ENCODE results near the gene DUSP5.

Gene DUSP5

DNA sequence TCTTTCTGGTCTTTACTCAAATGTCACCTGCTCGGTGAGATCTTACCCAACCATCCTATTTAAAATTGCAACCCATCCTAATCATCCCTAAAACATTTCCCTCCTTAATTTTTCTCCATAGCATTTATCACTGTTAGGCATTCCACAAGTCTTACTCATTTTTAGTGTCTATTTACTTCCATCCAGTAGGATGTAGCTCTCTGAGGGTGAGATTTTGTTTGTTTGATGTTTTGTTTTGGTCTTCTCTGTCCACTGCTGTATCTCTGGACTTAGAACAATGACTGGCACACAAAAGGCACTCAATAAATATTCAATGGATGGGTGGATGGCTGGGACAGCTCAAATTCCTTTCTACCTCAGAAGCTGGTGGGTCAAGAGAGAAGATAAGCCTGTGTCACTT, 15.8 kb upstream of the DUSP5 start:
- no peaks in the 10 kb centered on the region for H3K79me2 ChIP-seq (ENCODE audit: control insufficient read depth, insufficient read depth, low read length, unreplicated experiment)

DNA sequence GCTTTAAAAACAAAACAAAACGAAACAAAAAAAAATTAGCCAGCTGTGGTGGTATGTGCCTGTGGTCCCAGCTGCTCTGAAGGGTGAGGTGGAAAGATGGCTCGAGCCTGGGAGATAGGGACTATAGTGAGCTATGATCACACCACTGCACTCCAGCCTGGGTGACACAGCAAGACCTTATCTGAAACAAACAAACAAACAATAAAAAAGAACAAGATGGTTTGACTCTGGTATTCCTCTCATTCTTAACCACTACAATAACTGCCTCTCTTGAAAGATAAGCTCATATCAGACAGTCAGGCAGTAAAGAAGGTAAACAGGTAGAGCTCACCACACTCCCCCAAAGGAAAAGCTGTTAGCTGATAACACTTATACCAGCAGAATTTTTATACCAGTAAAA, 14.1 kb upstream of the DUSP5 start:
- Histone ChIP-seq H3K4me1 (ENCODE audit: control insufficient read depth, insufficient read depth, low read length, unreplicated experiment) (peaks cover 29% of the 10 kb centered on the region), H3K4me3 (ENCODE audit: low read depth, low read length) (no peak overlapping the region), H3K79me2 (ENCODE audit: control insufficient read depth, insufficient read depth, low read length, unreplicated experiment) (no peaks in the 10 kb centered on the region), H3K36me3 (ENCODE audit: insufficient read depth, low read length) (no peaks in the 10 kb centered on the region), H3K27me3 (ENCODE audit: insufficient read depth, low read length) (no peaks in the 10 kb centered on the region), H3K27ac (ENCODE audit: low read depth, low read length) (no peak overlapping the region), H2AFZ (ENCODE audit: low read length, unreplicated experiment) (no peak overlapping the region)

More for the DNA sequence above, 15.8 kb upstream of the DUSP5 start:
- no peak overlapping the region for H3K27ac ChIP-seq (ENCODE audit: low read depth, low read length)
- no peaks in the 10 kb centered on the region for H3K27me3 ChIP-seq (ENCODE audit: insufficient read depth, low read length)
- no peaks in the 10 kb centered on the region for H3K36me3 ChIP-seq (ENCODE audit: insufficient read depth, low read length)
- no peak overlapping the region for H3K4me3 ChIP-seq (ENCODE audit: low read depth, low read length)
- H3K4me1 ChIP-seq (ENCODE audit: control insufficient read depth, insufficient read depth, low read length, unreplicated experiment), result peaks cover 12% of the 10 kb centered on the region
- no peak overlapping the region for H2AFZ ChIP-seq (ENCODE audit: low read length, unreplicated experiment)

DNA sequence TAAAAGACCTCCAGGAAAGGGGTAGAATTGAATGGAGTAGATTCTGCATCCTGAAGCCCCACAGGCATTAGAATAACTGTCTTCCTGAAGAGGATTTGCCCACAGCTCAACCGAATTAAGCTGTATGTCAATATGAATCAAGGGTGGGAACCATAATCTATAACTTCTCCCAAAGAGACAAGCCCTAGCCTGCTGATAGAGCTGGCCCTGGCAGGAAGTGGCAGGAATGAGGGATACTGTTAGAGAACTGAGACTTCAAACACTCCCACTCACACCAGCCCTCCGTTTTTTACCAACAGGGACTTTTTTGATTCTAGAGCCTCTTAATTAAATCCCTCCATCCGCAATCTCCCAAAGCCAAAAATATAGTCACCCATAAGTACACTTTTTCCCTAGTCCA, 12.2 kb upstream of the DUSP5 start:
- H3K79me2 ChIP-seq (ENCODE audit: control insufficient read depth, insufficient read depth, low read length, unreplicated experiment), result no peaks in the 10 kb centered on the region
- H3K4me1 ChIP-seq (ENCODE audit: control insufficient read depth, insufficient read depth, low read length, unreplicated experiment), result peaks cover 32% of the 10 kb centered on the region
- H3K27ac ChIP-seq (ENCODE audit: low read depth, low read length), result no peak overlapping the region
- H3K4me3 ChIP-seq (ENCODE audit: low read depth, low read length), result no peak overlapping the region
- no peak overlapping the region for H2AFZ ChIP-seq (ENCODE audit: low read length, unreplicated experiment)
- H3K27me3 ChIP-seq (ENCODE audit: insufficient read depth, low read length), result no peaks in the 10 kb centered on the region
- H3K36me3 ChIP-seq (ENCODE audit: insufficient read depth, low read length), result no peaks in the 10 kb centered on the region

DNA sequence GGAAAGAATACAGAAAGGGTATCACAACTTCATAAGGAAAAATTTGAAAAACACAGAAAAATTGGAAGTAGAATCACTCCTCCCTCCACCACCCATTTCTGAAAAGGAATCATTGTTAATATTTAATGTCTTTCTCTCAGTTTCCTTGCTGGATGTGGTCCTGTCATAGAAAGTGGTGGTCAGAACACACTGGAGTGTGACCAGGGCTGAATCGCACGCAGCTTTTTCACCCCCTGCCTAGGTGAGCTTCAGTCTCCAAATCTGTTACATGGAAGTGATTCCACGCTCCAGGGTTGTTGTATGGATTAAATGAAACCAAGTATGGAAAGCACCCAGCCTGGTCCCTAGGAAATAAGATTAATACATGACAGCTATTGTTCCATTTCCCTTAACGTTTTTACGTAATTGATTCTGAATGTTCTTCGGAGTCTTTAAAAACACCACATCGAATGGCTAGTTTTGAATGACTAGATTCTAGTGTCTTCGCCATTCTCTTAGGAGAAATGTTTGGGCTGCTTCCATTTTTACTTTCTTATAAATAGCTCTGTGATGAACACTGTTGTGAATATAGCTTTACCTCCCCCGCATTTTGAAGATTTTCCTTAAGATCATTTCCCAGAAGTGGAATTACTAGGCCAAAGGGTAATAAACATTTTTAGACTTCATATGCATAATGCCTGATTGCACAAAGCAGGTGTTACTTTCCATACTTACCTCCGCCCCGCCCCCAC, 10.9 kb upstream of the DUSP5 start:
- Histone ChIP-seq H3K36me3 (ENCODE audit: insufficient read depth, low read length) (no peaks in the 10 kb centered on the region), H3K4me3 (ENCODE audit: low read depth, low read length) (no peak overlapping the region), H3K27ac (ENCODE audit: low read depth, low read length) (no peak overlapping the region), H3K4me1 (ENCODE audit: control insufficient read depth, insufficient read depth, low read length, unreplicated experiment) (peaks cover 35% of the 10 kb centered on the region), H3K27me3 (ENCODE audit: insufficient read depth, low read length) (no peaks in the 10 kb centered on the region), H3K79me2 (ENCODE audit: control insufficient read depth, insufficient read depth, low read length, unreplicated experiment) (no peaks in the 10 kb centered on the region), H2AFZ (ENCODE audit: low read length, unreplicated experiment) (peak overlapping the region; percentile 10)

DNA sequence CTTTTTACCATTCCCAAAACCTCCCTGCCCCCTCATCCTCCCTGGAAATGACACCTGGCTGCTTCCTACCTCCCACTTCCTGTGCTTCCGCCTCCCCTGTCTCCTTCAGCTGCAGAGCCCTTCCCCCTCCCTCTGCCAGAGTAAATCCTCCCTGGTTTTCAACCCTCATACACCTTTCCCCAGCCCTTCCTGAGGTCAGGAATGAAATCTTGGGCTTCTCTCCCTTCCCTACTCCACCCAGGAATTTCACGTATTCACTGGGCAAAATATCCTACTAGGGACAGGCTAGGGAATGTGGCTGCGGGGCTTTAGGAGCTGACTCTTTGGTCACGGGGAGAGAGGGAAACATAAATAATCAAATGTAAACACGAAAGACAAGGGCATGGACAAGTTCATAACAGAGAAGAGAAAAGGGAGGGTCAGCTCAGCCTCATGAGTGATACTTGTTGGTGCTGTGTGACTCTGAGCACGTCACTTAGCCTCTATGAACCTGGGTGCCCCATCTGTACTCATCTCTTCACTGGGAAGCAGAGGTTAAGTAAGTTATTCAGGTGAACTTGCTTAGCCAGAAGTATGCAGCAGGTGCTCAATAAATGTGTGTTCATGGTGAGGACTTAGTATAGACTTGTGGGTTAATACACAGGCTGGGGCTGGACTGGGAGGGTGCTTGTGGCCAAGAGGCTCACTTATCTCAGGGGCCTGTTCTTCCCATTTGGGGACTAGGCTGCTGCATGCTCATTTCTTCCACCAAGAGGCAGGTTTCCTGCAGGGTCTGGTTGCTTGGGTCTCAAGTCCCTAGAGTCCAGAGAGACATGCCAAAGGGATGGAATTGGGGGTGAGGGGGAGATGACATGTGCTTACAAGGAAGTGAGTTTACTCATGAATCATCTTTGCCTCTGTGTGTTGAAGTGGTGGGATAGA, 10.0 kb upstream of the DUSP5 start:
- Histone ChIP-seq H3K79me2 (ENCODE audit: control insufficient read depth, insufficient read depth, low read length, unreplicated experiment) (no peaks in the 10 kb centered on the region), H3K4me1 (ENCODE audit: control insufficient read depth, insufficient read depth, low read length, unreplicated experiment) (peaks cover 39% of the 10 kb centered on the region), H3K4me3 (ENCODE audit: low read depth, low read length) (no peak overlapping the region), H3K27me3 (ENCODE audit: insufficient read depth, low read length) (no peaks in the 10 kb centered on the region), H3K27ac (ENCODE audit: low read depth, low read length) (peak overlapping the region; percentile 7; the same call in 1 of the 2 replicates), H3K36me3 (ENCODE audit: insufficient read depth, low read length) (no peaks in the 10 kb centered on the region), H2AFZ (ENCODE audit: low read length, unreplicated experiment) (no peak overlapping the region)

DNA sequence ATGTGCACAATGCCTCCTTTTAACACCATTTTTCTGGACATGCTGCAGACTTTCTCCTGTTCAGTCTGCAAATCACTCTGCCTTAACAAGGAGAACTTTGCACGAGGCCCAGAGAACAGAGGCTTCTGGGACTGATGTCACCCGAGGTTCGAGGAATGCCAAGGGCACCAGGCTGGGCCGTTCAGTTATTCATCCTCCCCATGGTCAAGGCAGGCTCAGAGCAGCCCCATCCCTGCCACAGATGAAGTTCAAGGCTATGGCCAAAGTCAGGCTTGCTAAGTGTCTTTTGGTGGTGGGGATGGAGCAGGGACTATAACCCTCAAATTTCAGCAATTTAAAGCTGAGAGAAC, 9.4 kb upstream of the DUSP5 start:
- Histone ChIP-seq H3K79me2 (ENCODE audit: control insufficient read depth, insufficient read depth, low read length, unreplicated experiment) (no peaks in the 10 kb centered on the region), H3K27ac (ENCODE audit: low read depth, low read length) (peak overlapping the region; percentile 7; the same call in 1 of the 2 replicates)

DNA sequence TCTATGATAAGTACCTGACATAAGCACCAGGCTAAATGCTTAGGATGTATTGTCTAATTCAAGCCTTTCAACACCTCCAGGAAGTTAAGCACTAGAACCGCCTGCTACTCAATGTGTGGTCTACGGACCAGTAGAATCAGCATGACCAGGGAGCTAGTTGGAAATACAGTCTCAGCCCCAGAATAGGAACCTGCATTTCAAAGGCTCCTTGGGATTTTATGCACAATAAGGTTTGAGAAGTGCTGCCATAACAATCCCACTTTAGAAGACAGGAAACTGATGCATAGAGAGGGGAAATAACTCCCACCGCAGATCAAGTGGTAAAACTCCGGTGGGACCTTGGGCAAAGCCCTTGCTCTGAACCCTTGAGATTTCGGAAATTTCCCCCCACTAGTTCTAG, 8.8 kb upstream of the DUSP5 start:
- Histone ChIP-seq H3K79me2 (ENCODE audit: control insufficient read depth, insufficient read depth, low read length, unreplicated experiment) (no peaks in the 10 kb centered on the region), H3K36me3 (ENCODE audit: insufficient read depth, low read length) (no peaks in the 10 kb centered on the region), H3K4me3 (ENCODE audit: low read depth, low read length) (no peak overlapping the region), H3K27ac (ENCODE audit: low read depth, low read length) (no peak overlapping the region), H3K4me1 (ENCODE audit: control insufficient read depth, insufficient read depth, low read length, unreplicated experiment) (peaks cover 40% of the 10 kb centered on the region), H3K27me3 (ENCODE audit: insufficient read depth, low read length) (no peaks in the 10 kb centered on the region), H2AFZ (ENCODE audit: low read length, unreplicated experiment) (no peak overlapping the region)

More for the DNA sequence above, 9.4 kb upstream of the DUSP5 start:
- no peaks in the 10 kb centered on the region for H3K36me3 ChIP-seq (ENCODE audit: insufficient read depth, low read length)
- peaks cover 40% of the 10 kb centered on the region for H3K4me1 ChIP-seq (ENCODE audit: control insufficient read depth, insufficient read depth, low read length, unreplicated experiment)
- H3K4me3 ChIP-seq (ENCODE audit: low read depth, low read length), result no peak overlapping the region
- no peaks in the 10 kb centered on the region for H3K27me3 ChIP-seq (ENCODE audit: insufficient read depth, low read length)
- no peak overlapping the region for H2AFZ ChIP-seq (ENCODE audit: low read length, unreplicated experiment)

DNA sequence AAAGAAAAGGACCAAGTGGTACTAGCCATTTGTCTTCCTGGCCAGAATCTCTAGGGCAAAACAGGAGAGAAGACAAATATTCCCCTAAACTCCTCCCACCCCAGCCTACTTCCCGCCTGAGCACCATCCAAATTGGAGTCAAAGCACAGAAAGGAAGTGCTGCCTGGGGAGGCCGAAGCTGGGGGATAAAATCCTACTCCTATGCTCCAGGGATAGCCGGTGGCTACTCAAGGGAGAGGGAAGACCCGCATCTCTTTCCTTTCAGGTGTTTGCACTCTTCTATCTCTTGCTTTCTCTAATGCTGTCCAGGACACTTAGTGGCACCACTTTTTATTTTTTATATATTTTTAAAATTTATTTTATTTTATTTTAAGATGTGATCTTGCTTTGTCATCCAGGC, 7.1 kb upstream of the DUSP5 start:
- Histone ChIP-seq H3K4me3 (ENCODE audit: low read depth, low read length) (no peak overlapping the region), H3K4me1 (ENCODE audit: control insufficient read depth, insufficient read depth, low read length, unreplicated experiment) (peaks cover 42% of the 10 kb centered on the region), H3K79me2 (ENCODE audit: control insufficient read depth, insufficient read depth, low read length, unreplicated experiment) (peaks cover 6% of the 10 kb centered on the region), H3K36me3 (ENCODE audit: insufficient read depth, low read length) (no peaks in the 10 kb centered on the region), H2AFZ (ENCODE audit: low read length, unreplicated experiment) (no peak overlapping the region), H3K27ac (ENCODE audit: low read depth, low read length) (no peak overlapping the region), H3K27me3 (ENCODE audit: insufficient read depth, low read length) (no peaks in the 10 kb centered on the region)

DNA sequence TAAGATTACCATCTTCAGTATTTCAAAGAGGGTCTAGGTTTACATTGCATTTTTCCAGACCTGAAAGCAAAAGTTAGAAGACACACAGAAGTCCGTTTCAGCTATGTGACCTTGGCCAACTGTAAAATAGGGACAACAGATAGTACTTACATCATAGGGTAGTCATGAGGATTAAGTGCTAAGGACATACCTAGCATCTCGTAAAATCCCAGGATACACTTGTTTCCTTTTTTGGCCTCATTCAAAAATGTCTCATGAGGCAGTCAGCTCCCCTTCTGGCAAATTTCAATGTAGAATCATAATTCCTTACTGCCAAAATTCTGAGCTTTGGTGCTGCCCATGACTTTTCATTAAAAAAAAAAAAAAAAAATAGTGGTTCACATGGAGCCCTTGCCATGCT, 6.4 kb upstream of the DUSP5 start:
- Histone ChIP-seq H3K79me2 (ENCODE audit: control insufficient read depth, insufficient read depth, low read length, unreplicated experiment) (peaks cover 12% of the 10 kb centered on the region), H3K27me3 (ENCODE audit: insufficient read depth, low read length) (no peaks in the 10 kb centered on the region), H2AFZ (ENCODE audit: low read length, unreplicated experiment) (no peak overlapping the region), H3K36me3 (ENCODE audit: insufficient read depth, low read length) (no peaks in the 10 kb centered on the region), H3K4me1 (ENCODE audit: control insufficient read depth, insufficient read depth, low read length, unreplicated experiment) (peaks cover 45% of the 10 kb centered on the region), H3K4me3 (ENCODE audit: low read depth, low read length) (no peak overlapping the region), H3K27ac (ENCODE audit: low read depth, low read length) (peak overlapping the region; percentile 62)

DNA sequence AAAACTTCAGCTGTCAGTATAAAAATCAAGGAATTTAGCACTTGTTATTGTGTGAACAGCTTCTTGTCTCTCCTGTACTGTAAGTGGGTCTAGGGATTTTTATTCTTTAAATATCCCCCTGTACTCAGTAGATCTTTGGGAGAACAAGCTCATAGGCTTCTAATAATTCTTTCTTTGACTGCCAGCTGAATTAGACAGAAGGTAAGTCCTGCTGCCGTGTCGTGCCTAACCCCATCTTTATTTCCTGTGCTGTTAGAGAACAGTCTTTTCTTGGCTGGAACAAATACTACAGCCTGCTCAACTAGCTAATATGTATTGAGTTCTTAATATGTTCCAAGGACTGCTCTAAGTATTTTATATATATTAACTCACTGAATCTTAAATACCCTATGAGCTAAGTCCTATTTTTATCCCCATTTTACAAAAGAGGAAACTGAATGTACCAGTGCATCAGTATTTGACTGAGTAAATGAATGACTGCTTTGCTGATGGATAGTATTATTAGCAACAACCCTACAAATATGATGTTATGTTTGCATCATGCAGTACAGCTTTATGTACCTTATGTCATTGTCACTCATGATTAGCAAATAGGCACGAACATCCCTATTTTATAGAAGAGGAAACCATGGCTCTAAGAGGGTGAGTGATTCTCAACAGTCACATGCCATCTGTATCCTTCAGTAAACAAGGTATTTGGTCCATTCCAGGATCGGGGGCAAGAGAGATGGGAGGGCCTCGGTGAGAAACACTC, 5.5 kb upstream of the DUSP5 start:
- H3K4me3 ChIP-seq (ENCODE audit: low read depth, low read length), result no peak overlapping the region
- H2AFZ ChIP-seq (ENCODE audit: low read length, unreplicated experiment), result no peak overlapping the region
- H3K79me2 ChIP-seq (ENCODE audit: control insufficient read depth, insufficient read depth, low read length, unreplicated experiment), result peaks cover 21% of the 10 kb centered on the region
- peak overlapping the region; percentile 62 for H3K27ac ChIP-seq (ENCODE audit: low read depth, low read length)
- H3K4me1 ChIP-seq (ENCODE audit: control insufficient read depth, insufficient read depth, low read length, unreplicated experiment), result peaks cover 39% of the 10 kb centered on the region
- H3K36me3 ChIP-seq (ENCODE audit: insufficient read depth, low read length), result no peaks in the 10 kb centered on the region
- H3K27me3 ChIP-seq (ENCODE audit: insufficient read depth, low read length), result no peaks in the 10 kb centered on the region

Data from ACC112 (cell line).